Tibial nerve (tissue), 3 donors: ENCODE data around the gene RAD54L2.

Source experiments
- POLR2A ChIP-seq, 2 donors: fragments of 450-650 bp; IDR thresholded peaks; one replicate each; pipeline ENCODE4 v1.6.1; 2017; ENCODE audit warnings: antibody characterized with exemption in 2 of 2, mild to moderate bottlenecking in 2 of 2, moderate library complexity in 2 of 2
- TF ChIP-seq, protein P1 (sequence below), 5 experiments: fragments of 200-600 bp in 3 of 5; fragments of 450-650 bp in 2 of 5; sonication (generic) in 3 of 5; IDR thresholded peaks; one replicate each; pipeline ENCODE4 v1.5.1; 2016 to 2019; ENCODE audit warnings: antibody characterized with exemption in 5 of 5, mild to moderate bottlenecking in 3 of 5, moderate library complexity in 2 of 5

GRCh38 chr3:51522273-51522962, 16.1 kb upstream of the RAD54L2 start:
- TF ChIP-seq, protein P1, sequence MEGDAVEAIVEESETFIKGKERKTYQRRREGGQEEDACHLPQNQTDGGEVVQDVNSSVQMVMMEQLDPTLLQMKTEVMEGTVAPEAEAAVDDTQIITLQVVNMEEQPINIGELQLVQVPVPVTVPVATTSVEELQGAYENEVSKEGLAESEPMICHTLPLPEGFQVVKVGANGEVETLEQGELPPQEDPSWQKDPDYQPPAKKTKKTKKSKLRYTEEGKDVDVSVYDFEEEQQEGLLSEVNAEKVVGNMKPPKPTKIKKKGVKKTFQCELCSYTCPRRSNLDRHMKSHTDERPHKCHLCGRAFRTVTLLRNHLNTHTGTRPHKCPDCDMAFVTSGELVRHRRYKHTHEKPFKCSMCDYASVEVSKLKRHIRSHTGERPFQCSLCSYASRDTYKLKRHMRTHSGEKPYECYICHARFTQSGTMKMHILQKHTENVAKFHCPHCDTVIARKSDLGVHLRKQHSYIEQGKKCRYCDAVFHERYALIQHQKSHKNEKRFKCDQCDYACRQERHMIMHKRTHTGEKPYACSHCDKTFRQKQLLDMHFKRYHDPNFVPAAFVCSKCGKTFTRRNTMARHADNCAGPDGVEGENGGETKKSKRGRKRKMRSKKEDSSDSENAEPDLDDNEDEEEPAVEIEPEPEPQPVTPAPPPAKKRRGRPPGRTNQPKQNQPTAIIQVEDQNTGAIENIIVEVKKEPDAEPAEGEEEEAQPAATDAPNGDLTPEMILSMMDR (IDR thresholded peaks at IDR 0.05), result no peak
- no peak for TF ChIP-seq POLR2A (IDR thresholded peaks at IDR 0.05)
